ENCODE results near the gene C2orf69.

Gene C2orf69

GRCh38 chr2:199929262-199929661, 18.2 kb downstream of the C2orf69 start:
- H3K4me3 ChIP-seq (ENCODE audit: low read depth, low read length), result no peak overlapping the region
- DNase-seq (ENCODE audit: low read depth), result no peak
- TF ChIP-seq CTCF (IDR thresholded peaks at IDR 0.05; ENCODE audit: low read depth, low read length, missing control alignments), result no peak

DNA sequence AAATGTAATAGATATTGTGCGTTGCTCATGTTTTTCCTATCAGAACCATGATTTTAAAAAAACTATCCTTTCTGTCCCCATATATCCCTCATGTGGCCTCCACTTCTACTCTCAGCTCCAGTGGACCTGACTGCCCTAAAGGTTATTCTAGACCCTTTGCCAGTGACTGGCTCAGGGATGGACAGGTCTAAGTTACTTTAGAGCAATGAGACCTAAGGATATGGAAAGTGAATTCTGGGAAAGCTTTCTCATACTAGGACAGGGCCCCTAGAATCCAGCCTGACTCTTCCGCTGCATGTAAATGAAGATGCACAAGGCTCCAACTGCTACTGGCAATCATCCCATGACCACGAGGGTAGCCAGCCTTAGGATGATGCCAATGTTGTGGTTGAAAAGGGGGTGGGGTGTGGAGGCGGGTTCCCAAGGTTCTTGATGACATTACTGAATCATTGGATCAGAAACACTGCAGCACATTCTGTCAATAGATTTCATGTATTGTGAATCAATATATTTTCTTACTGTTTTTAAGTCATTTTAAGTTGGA, 21.3 kb downstream of the C2orf69 start:
- no peak for TF ChIP-seq CTCF (IDR thresholded peaks at IDR 0.05; ENCODE audit: low read depth, low read length, missing control alignments)
- no peak for DNase-seq (ENCODE audit: low read depth)
- H3K4me3 ChIP-seq (ENCODE audit: low read depth, low read length), result no peak overlapping the region

DNA sequence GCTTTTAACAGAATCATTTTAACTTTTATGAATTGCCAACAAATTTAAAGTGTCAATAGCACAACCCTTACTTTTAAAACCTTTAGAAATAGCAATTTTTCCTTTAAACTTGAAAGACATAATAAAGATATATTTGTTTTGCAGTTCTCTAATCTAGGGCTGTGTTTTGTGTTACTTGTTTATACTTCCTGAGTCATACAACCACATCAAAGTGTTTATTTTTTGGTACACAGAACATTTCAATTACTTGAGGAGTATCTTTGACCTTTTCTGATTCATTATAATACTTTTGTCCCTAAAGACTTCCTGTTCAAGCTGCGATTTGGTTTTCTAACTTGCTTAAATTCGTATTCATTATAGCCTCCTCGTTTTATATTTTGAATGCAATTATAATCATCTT, 22.4 kb downstream of the C2orf69 start:
- no peak overlapping the region for H3K4me3 ChIP-seq (ENCODE audit: low read depth, low read length)

DNA sequence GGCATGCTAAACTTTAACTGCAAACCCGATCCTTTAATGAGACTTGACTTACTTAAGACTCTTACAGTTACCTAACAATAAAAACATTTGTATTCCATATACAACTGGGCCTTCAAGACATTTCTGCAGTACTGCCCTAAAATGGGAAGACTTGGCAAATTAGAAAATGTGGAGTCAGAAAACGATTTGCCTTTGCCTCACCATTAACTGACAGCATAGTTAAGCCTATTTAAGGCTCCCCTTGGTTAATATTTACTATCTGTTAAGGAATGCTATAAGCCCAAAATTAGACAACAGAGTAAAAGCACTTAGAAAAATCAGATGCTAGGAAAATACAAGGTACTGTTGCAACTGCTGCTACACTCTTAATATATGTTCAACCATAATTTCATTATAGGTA, 25.5 kb downstream of the C2orf69 start:
- no peak for DNase-seq (ENCODE audit: low read depth)
- H3K4me3 ChIP-seq (ENCODE audit: low read depth, low read length), result no peak overlapping the region
- no peak for TF ChIP-seq CTCF (IDR thresholded peaks at IDR 0.05; ENCODE audit: low read depth, low read length, missing control alignments)

More for the DNA sequence above, 22.4 kb downstream of the C2orf69 start:
- no peak for DNase-seq (ENCODE audit: low read depth)
- no peak for TF ChIP-seq CTCF (IDR thresholded peaks at IDR 0.05; ENCODE audit: low read depth, low read length, missing control alignments)

DNA sequence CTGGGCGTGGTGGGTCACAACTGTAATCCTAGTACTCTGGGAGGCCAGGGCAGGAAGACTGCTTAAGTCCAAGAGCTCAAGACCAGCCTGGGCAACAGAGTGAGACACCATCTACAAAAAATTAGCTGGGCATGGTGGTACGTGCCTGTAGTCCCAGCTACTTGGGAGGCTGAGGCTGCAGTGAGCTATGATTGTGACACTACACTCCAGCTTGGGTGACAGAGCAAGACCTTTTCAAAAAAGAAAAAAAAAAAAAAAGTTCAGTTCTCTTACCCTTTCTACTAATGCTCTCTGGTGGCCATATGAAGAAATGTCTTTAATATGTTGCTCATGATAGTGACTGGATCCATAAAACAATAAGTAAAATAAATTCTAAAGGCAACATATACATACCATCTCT, 29.3 kb downstream of the C2orf69 start:
- H3K4me3 ChIP-seq (ENCODE audit: low read depth, low read length), result no peak overlapping the region
- TF ChIP-seq CTCF (IDR thresholded peaks at IDR 0.05; ENCODE audit: low read depth, low read length, missing control alignments), result peak; percentile 25
- DNase-seq (ENCODE audit: low read depth), result no peak

DNA sequence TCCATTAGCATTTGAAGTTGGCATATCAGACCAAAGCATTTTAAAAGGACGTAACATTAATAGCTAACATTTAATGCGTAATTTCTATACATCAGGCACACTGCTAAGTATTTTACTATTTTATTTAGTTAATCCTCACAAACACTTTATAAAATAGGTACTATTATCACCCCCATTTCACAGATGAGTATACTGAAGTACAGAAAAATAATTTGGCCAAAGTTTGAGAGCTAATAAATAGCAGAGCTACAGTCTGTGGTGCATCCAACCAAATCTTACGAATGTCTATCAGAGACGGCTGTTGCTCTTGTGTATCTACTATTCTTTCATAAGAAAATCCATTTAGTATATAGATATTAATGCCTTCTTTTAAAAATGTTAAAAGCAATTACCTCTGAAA, 32.3 kb downstream of the C2orf69 start:
- no peak for TF ChIP-seq CTCF (IDR thresholded peaks at IDR 0.05; ENCODE audit: low read depth, low read length, missing control alignments)
- DNase-seq (ENCODE audit: low read depth), result no peak
- no peak overlapping the region for H3K4me3 ChIP-seq (ENCODE audit: low read depth, low read length)

DNA sequence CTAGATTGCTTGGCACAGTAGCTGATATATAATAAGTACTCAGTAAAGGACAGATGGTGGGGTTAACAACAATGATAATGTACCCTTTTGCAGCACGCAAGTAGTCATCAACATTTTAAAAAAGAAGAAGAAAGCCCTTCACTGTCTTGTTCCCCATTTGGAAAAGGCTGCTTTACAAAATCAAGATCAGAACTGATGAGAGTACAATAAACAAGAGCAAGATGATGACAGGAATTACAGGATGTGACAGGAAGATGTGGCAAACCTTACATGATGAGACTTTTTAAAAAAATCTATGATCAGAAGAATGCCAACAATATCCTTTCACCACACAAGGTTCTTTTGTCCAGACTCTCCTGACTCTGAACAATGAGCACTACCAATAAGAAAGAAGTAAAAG, 35.1 kb downstream of the C2orf69 start:
- DNase-seq (ENCODE audit: low read depth), result no peak
- TF ChIP-seq CTCF (IDR thresholded peaks at IDR 0.05; ENCODE audit: low read depth, low read length, missing control alignments), result no peak
- no peak overlapping the region for H3K4me3 ChIP-seq (ENCODE audit: low read depth, low read length)

Measured in GM12864 (cell line).